ENCODE results near the gene P3H2.

DNA sequence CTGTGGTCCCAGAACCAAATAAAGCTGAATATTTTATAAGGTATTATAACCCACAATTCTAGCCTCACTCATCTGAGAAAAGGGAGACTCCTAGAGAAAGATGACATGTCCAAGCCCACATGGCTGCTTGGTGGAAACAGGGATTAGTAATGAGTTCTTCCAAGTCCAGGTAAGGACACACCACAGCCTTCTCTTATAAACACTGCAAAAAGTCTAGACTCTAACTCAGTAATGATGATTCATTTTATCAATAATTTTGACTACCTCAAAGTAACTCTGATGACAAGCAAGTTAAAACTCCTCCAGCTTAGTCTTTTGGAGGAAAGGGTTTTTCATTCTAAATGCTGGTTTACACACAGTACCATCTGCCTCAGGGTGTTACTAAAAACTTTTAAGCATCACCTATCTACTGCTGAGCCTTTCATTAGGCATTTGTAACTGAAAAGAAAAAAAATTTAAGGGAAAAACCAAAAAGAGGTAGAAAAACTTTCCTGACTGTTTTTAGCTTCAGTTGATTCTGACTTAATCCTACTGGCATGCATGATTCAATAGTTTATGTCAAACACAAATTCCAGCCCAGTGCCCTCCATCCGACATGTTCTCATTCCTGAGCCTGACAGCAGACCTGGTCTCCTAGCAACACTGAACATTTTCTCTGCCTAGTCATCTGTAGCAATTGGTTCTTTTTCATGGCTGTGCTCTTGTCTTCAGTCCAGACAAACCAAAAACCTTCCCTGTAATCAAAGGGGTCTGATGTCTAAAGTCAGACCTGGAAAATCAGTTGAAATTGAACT lies 43.9 kb downstream of the P3H2 start:
- TF ChIP-seq, protein P1, sequence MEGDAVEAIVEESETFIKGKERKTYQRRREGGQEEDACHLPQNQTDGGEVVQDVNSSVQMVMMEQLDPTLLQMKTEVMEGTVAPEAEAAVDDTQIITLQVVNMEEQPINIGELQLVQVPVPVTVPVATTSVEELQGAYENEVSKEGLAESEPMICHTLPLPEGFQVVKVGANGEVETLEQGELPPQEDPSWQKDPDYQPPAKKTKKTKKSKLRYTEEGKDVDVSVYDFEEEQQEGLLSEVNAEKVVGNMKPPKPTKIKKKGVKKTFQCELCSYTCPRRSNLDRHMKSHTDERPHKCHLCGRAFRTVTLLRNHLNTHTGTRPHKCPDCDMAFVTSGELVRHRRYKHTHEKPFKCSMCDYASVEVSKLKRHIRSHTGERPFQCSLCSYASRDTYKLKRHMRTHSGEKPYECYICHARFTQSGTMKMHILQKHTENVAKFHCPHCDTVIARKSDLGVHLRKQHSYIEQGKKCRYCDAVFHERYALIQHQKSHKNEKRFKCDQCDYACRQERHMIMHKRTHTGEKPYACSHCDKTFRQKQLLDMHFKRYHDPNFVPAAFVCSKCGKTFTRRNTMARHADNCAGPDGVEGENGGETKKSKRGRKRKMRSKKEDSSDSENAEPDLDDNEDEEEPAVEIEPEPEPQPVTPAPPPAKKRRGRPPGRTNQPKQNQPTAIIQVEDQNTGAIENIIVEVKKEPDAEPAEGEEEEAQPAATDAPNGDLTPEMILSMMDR (IDR thresholded peaks at IDR 0.05): no peak
- no peak for TF ChIP-seq ZFX (IDR thresholded peaks at IDR 0.05; ENCODE audit: borderline replicate concordance)

All from 22Rv1 (cell line).